Measurements from ENCODE around the gene RNF26.

DNA sequence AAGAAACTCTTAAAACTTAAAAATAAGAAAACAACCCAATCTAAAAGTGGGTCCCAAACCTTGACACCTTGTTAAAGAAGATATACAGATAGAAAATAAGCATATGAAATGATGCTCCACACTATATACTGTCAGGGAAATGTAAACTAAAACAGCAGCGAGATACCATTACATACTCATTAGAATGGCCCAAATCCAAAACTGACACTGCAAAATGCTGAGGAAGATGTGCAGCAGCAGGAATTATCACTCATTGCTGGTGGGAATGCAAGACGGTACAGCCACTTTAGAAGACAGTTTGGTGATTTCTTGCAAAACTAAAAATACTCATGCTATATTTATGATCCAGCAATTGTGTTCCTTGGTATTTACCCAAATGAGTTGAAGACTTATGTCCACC is 5.0 kb upstream of the RNF26 start:
- TF ChIP-seq REST (IDR thresholded peaks at IDR 0.05; ENCODE audit: low read depth): no peak
- TF ChIP-seq TEAD4 (IDR thresholded peaks at IDR 0.05): no peak
- no peak for TF ChIP-seq USF1 (IDR thresholded peaks at IDR 0.05)
- no peak for TF ChIP-seq TAF1 (IDR thresholded peaks at IDR 0.05; ENCODE audit: low read depth)
- TF ChIP-seq ZBTB7A (IDR thresholded peaks at IDR 0.05; ENCODE audit: low read depth): no peak
- TF ChIP-seq YY1 (IDR thresholded peaks at IDR 0.05; ENCODE audit: low read depth): no peak

All from Ishikawa (cell line).